Astrocyte (in vitro differentiated cells and primary cell): Measurements from ENCODE around the gene DCHS1.

Experiments used
- CTCF ChIP-seq: IDR thresholded peaks from 2 replicates; pipeline ENCODE4 v1.5.1; 2011; ENCODE audit warnings: low read depth, mild to moderate bottlenecking, inconsistent platforms, low read length, moderate library complexity; ENCODE audit not compliant: insufficient read depth
- EZH2 ChIP-seq: IDR thresholded peaks from 2 replicates; pipeline ENCODE4 v1.6.1; 2012; ENCODE audit warnings: mild to moderate bottlenecking, low read length, inconsistent platforms; ENCODE audit not compliant: insufficient read depth

GRCh38 chr11:6653656-6654055 lies 2.0 kb downstream of the DCHS1 start:
- TF ChIP-seq CTCF, result no peak
- TF ChIP-seq EZH2, result no peak
